ENCODE measurements around the gene DIP2A. TPM values are rescaled to one million over a fixed set of nuclear protein-coding genes. Genes with fewer than 3 reads are reported as not detected.

DIP2A gene
- total RNA-seq, 2 donors from 2014 or later, result 44.2 to 82.2 TPM

DNA sequence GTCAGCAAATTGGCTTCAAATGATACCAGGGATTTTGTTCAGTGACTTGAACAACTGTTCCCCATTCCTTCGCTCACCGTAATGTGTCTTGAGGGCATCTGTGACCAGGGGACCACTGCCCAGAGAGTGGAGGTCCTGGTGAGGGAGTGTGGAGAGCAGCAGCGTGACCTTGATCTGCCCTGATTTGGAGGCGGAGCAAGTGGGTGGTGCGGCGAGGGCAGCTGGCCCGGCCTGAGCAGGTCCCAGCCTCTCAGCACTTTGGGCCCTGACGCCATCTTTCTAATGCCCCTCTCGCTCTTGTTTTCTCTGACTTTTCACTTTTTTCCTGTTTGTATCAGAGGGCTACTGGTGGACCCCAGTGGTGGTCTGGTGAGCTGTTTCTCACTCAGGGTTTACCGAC is 31.1 kb downstream of the DIP2A start:
- Histone ChIP-seq H3K9me3 (no peaks in the 10 kb centered on the region), H3K4me3 (no peak overlapping the region), H3K27me3 (replicated peaks; ENCODE audit: insufficient read depth) (no peaks in the 10 kb centered on the region), H3K36me3 (no peaks in the 10 kb centered on the region), H3K4me1 (replicated peaks) (no peaks in the 10 kb centered on the region), H3K27ac (no peak overlapping the region)
- no peak for DNase-seq (ENCODE audit: low spot score)
- intact Hi-C loops (cut with DNase I), result no loop called here
- WGBS, result 95% methylated on average over 10 of the region's 10 CpGs
- TF ChIP-seq, protein P1, sequence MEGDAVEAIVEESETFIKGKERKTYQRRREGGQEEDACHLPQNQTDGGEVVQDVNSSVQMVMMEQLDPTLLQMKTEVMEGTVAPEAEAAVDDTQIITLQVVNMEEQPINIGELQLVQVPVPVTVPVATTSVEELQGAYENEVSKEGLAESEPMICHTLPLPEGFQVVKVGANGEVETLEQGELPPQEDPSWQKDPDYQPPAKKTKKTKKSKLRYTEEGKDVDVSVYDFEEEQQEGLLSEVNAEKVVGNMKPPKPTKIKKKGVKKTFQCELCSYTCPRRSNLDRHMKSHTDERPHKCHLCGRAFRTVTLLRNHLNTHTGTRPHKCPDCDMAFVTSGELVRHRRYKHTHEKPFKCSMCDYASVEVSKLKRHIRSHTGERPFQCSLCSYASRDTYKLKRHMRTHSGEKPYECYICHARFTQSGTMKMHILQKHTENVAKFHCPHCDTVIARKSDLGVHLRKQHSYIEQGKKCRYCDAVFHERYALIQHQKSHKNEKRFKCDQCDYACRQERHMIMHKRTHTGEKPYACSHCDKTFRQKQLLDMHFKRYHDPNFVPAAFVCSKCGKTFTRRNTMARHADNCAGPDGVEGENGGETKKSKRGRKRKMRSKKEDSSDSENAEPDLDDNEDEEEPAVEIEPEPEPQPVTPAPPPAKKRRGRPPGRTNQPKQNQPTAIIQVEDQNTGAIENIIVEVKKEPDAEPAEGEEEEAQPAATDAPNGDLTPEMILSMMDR (IDR thresholded peaks at IDR 0.05), result no peak
- TF ChIP-seq POLR2AphosphoS5 (IDR thresholded peaks at IDR 0.05) (no peak), POLR2A (IDR thresholded peaks at IDR 0.05) (no peak)

DNA sequence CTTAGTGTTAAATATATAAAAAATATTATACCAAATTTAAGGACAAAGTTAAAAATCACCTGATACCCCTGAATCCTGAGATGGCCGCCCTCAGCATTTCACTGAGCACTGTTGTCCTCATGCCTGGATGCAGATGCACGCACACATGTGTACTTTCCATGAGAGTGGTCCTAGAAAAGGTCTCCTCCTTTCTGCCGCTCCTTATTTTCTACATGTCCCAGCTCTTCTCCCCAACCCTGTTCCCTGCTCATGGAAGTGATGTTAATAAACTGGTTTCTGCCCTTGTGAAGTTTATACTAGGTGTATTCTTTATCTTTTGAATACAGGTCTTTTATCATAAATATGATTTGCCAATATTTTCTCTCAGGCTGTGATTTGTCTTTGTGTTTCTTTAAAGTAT is 32.9 kb downstream of the DIP2A start:
- WGBS, result 97% methylated on average over 3 of the region's 3 CpGs
- intact Hi-C loops (cut with DNase I), result no loop called here
- TF ChIP-seq, protein P1 (IDR thresholded peaks at IDR 0.05), result no peak
- Histone ChIP-seq H3K4me1 (replicated peaks) (no peaks in the 10 kb centered on the region), H3K9me3 (no peaks in the 10 kb centered on the region), H3K4me3 (no peak overlapping the region), H3K27ac (no peak overlapping the region), H3K27me3 (replicated peaks; ENCODE audit: insufficient read depth) (no peaks in the 10 kb centered on the region), H3K36me3 (no peaks in the 10 kb centered on the region)
- no peak for DNase-seq (ENCODE audit: low spot score)

DNA sequence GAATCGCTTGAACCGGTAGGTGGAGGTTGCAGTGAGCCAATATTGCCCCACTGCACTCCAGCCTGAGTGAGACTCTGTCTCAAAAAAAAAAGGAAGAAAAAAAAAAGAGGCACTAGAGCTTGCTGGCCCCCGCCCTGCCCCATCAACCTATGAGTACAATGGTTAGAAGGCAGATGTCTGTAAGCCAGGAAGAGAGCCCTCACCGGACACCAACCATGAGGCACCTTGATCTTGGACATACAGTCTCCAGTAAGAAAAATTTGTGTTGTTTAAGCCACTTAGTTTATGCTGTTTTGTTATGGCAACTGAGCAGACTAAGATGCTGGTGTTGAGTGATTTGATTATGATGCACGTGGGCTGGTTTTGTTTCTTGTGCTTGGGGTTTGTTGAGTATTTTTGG is 34.2 kb downstream of the DIP2A start:
- Histone ChIP-seq H3K27ac (no peak overlapping the region), H3K9me3 (no peaks in the 10 kb centered on the region), H3K36me3 (no peaks in the 10 kb centered on the region), H3K27me3 (replicated peaks; ENCODE audit: insufficient read depth) (no peaks in the 10 kb centered on the region), H3K4me1 (replicated peaks) (no peaks in the 10 kb centered on the region), H3K4me3 (no peak overlapping the region)
- intact Hi-C loops (cut with DNase I), result no loop called here
- TF ChIP-seq, protein P1 (IDR thresholded peaks at IDR 0.05), result no peak
- TF ChIP-seq POLR2A (IDR thresholded peaks at IDR 0.05) (no peak), POLR2AphosphoS5 (IDR thresholded peaks at IDR 0.05) (no peak)
- 94% methylated on average over 5 of the region's 5 CpGs for WGBS
- no peak for DNase-seq (ENCODE audit: low spot score)

DNA sequence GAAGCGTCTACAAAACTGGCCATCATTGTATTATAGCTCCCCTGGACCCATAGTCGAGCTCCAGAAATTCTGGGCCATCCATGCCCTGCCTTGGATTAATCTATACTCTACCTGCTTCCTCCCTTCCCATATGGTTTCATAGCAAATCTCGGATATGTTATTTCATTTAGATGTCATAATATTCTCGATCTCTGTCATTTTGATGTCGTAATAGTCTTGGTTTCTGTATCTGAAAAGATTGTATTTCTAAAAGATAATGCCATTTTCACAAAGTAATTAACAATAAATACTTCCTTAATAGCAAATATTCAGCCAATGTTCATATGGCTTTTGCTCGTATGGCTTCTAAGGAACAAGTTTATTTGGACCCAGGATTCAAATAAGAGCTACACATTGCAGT is 35.1 kb downstream of the DIP2A start:
- H3K36me3 ChIP-seq, result peaks cover 4 to 6% of the 10 kb centered on the region in 2 donors
- no peak for DNase-seq (ENCODE audit: low spot score)
- no peak overlapping the region for H3K4me3 ChIP-seq
- H3K9me3 ChIP-seq, result no peaks in the 10 kb centered on the region
- WGBS, result 98% methylated on average over 6 of the region's 6 CpGs
- no peaks in the 10 kb centered on the region for H3K4me1 ChIP-seq (replicated peaks)
- H3K27me3 ChIP-seq (replicated peaks; ENCODE audit: insufficient read depth), result no peaks in the 10 kb centered on the region
- intact Hi-C loops (cut with DNase I), result no loop called here
- TF ChIP-seq POLR2A (IDR thresholded peaks at IDR 0.05), result no peak
- TF ChIP-seq POLR2AphosphoS5 (IDR thresholded peaks at IDR 0.05), result no peak
- TF ChIP-seq, protein P1 (IDR thresholded peaks at IDR 0.05), result no peak
- H3K27ac ChIP-seq, result no peak overlapping the region

DNA sequence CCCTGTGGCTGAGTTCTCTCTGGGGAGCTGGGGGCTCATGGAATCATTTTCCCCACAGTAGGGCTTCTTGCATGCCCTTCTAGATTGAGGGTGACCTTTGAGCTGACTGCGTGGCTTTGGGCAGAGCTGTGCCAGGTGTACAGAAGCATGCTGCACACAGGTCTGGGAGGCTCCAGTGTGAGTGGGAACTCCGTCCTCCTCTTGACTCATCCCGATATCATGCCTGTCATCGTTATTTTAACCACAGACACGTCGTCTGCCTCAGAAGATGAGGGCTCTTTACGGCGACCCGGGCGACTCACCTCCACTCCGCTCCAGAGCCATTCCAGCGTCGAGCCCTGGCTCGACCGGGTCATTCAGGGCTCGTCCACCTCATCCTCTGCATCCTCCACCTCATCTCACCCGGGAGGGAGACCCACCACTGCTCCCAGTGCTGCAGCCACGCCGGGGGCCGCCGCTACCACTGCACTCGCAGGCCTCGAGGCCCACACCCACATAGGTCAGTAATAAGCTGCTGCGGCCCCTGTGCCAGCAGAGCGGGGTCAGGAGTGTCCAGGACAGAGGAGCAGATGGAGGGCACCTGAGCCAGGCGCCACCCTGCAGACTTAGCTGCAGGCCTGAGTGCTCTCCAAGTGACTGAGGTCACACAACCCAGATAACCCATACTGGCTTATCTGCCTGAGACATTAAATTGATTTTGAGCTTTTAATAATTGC is 39.8 kb downstream of the DIP2A start:
- H3K9me3 ChIP-seq, result no peaks in the 10 kb centered on the region
- intact Hi-C loops (cut with DNase I), result no loop called here
- peaks cover 6% of the 10 kb centered on the region for H3K4me1 ChIP-seq (replicated peaks)
- no peak for DNase-seq (ENCODE audit: low spot score)
- H3K27ac ChIP-seq, result no peak overlapping the region
- H3K4me3 ChIP-seq, result no peak overlapping the region
- 96% methylated on average over 26 of the region's 26 CpGs for WGBS
- no peaks in the 10 kb centered on the region for H3K27me3 ChIP-seq (replicated peaks; ENCODE audit: insufficient read depth)
- no peak for TF ChIP-seq POLR2A (IDR thresholded peaks at IDR 0.05)
- TF ChIP-seq, protein P1 (IDR thresholded peaks at IDR 0.05), result no peak
- no peak for TF ChIP-seq POLR2AphosphoS5 (IDR thresholded peaks at IDR 0.05)
- peaks cover 4 to 6% of the 10 kb centered on the region in 2 donors for H3K36me3 ChIP-seq
